ENCODE measurements around the gene KIF23. TPM values are rescaled to one million over a fixed set of nuclear protein-coding genes. Genes with fewer than 3 reads are reported as not detected.

KIF23 gene
- total RNA-seq, 2 experiments from 2014 or later, result 45.4 to 47.0 TPM

- no peak for DNase-seq
- no peak for TF ChIP-seq CTCF (IDR thresholded peaks at IDR 0.05)
- peaks cover 26% of the 10 kb centered on the region for H3K4me1 Mint-ChIP-seq (ENCODE audit: low read depth)
- intact Hi-C loops (cut with micrococcal nuclease), result loop anchor here (10.0 kb wide), 1 partner anchor 993 kb away; no protein-coding TSS in a partner anchor
- no peaks in the 10 kb centered on the region for H3K36me3 Mint-ChIP-seq (ENCODE audit: low read depth)
- H3K27me3 Mint-ChIP-seq, result peaks cover 6% of the 10 kb centered on the region
- ChIA-PET POLR2A (no interaction called here), CTCF (no interaction called here)
- no peak overlapping the region for H3K4me3 Mint-ChIP-seq
- H3K9me3 Mint-ChIP-seq, result no peaks in the 10 kb centered on the region
- no peak for ATAC-seq
- H3K27ac Mint-ChIP-seq, result no peak overlapping the region
These were observed 57.9 kb downstream of the KIF23 start for GRCh38 chr15:69472046-69472445.

GRCh38 chr15:69472562-69472961, 58.4 kb downstream of the KIF23 start:
- ChIA-PET CTCF (no interaction called here), POLR2A (no interaction called here)
- no peak for ATAC-seq
- DNase-seq, result no peak
- Mint-ChIP-seq H3K4me1 (ENCODE audit: low read depth) (peaks cover 21% of the 10 kb centered on the region), H3K27ac (no peak overlapping the region), H3K36me3 (ENCODE audit: low read depth) (no peaks in the 10 kb centered on the region), H3K4me3 (no peak overlapping the region), H3K9me3 (no peaks in the 10 kb centered on the region), H3K27me3 (peaks cover 6% of the 10 kb centered on the region)
- no peak for TF ChIP-seq CTCF (IDR thresholded peaks at IDR 0.05)
- intact Hi-C loops (cut with micrococcal nuclease), result loop anchor here (10.0 kb wide), 1 partner anchor 992 kb away; no protein-coding TSS in a partner anchor

DNA sequence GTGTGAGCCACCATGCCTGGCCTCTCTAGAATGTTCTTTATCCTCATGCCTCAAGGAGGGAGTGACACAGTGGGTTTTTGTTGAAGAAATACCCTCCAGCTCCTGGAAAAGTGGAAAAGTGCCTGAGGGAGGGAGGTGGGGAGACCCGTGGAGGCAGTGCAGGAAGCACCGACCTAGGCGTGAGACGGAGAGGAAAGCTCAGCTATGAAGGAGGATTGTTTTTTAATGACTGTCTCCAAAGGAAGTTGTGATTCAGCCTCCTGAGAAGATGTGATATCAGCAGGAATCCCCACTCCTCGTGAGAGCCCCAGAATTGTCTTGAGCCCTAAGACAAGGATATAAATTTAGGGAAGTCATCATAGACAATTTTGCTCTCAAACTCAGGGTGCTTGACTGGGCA, 60.1 kb downstream of the KIF23 start:
- H3K27ac Mint-ChIP-seq, result no peak overlapping the region
- CTCF ChIA-PET, result interaction anchor here (1.2 to 3.3 kb wide), 4 partner anchors 23 to 79 kb away, joined by 3 to 19 read pairs (median 4); no protein-coding TSS in a partner anchor
- no peaks in the 10 kb centered on the region for H3K36me3 Mint-ChIP-seq (ENCODE audit: low read depth)
- peaks cover 5% of the 10 kb centered on the region for H3K4me1 Mint-ChIP-seq (ENCODE audit: low read depth)
- ATAC-seq, result no peak
- intact Hi-C loops (cut with micrococcal nuclease), result loop anchor here (10.0 kb wide), 1 partner anchor 991 kb away; no protein-coding TSS in a partner anchor
- H3K9me3 Mint-ChIP-seq, result no peaks in the 10 kb centered on the region
- H3K4me3 Mint-ChIP-seq, result no peak overlapping the region
- no peak for DNase-seq
- POLR2A ChIA-PET, result no interaction called here
- H3K27me3 Mint-ChIP-seq, result peaks cover 9% of the 10 kb centered on the region
- no peak for TF ChIP-seq CTCF (IDR thresholded peaks at IDR 0.05)

GRCh38 chr15:69474846-69475455, 60.8 kb downstream of the KIF23 start:
- POLR2A ChIA-PET, result no interaction called here
- H3K4me1 Mint-ChIP-seq (ENCODE audit: low read depth), result no peaks in the 10 kb centered on the region
- no peak overlapping the region for H3K27ac Mint-ChIP-seq
- no peak overlapping the region for H3K4me3 Mint-ChIP-seq
- no peak for TF ChIP-seq CTCF (IDR thresholded peaks at IDR 0.05)
- H3K36me3 Mint-ChIP-seq (ENCODE audit: low read depth), result peaks cover 2% of the 10 kb centered on the region
- peaks cover 9% of the 10 kb centered on the region for H3K27me3 Mint-ChIP-seq
- CTCF ChIA-PET, result interaction anchor here (0.5 to 3.3 kb wide), 19 partner anchors 9 to 1248 kb away, joined by 3 to 19 read pairs (median 4); no protein-coding TSS in a partner anchor
- H3K9me3 Mint-ChIP-seq, result peaks cover 3% of the 10 kb centered on the region
- intact Hi-C loops (cut with micrococcal nuclease), result loop anchor here (10.0 kb wide), 1 partner anchor 990 kb away; no protein-coding TSS in a partner anchor
- DNase-seq, result no peak
- ATAC-seq, result peak; percentile 38

DNA sequence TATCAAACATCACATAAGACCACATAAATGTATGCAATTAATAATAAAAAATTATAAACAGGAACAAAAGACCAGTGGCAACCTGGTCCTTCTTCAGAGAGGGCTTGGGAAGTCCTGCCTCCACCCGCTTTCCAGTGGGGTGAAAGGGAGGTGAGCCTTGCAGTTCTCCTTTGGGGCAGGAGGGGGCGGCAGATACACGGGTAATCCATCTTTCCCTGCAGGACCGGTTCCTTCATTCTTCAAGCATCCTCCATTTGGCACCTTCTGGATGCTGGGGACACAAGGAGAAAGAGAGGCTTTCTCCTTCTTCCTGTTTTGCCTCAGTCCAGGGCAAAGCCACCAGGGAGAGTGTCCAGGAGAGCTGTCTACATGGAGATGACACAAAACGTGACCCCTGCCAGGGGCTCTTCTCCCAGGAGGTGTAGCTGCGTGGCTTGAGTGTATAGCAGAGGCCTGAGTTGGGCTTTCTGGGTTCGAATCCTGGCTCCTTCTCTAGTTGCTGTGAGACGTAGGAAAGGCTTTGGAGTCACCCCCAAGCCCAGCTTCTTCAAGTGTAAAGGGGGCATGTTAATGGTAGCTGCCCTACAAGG, 61.7 kb downstream of the KIF23 start:
- H3K9me3 Mint-ChIP-seq, result peaks cover 3% of the 10 kb centered on the region
- no peak overlapping the region for H3K4me3 Mint-ChIP-seq
- ChIA-PET POLR2A (no interaction called here), CTCF (interaction anchor here (0.6 to 3.3 kb wide), 35 partner anchors 9 to 1247 kb away, joined by 3 to 19 read pairs (median 4); no protein-coding TSS in a partner anchor)
- peak; percentile 89 for ATAC-seq
- intact Hi-C loops (cut with micrococcal nuclease), result loop anchor here (10.0 kb wide), 1 partner anchor 989 kb away; no protein-coding TSS in a partner anchor
- peaks cover 2% of the 10 kb centered on the region for H3K36me3 Mint-ChIP-seq (ENCODE audit: low read depth)
- peak; percentile 95 for TF ChIP-seq CTCF (IDR thresholded peaks at IDR 0.05)
- H3K4me1 Mint-ChIP-seq (ENCODE audit: low read depth), result peaks cover 2% of the 10 kb centered on the region
- DNase-seq, result peak; percentile 81
- peaks cover 9% of the 10 kb centered on the region for H3K27me3 Mint-ChIP-seq
- H3K27ac Mint-ChIP-seq, result no peak overlapping the region
